Measurements from ENCODE around the gene MYZAP.

DNA sequence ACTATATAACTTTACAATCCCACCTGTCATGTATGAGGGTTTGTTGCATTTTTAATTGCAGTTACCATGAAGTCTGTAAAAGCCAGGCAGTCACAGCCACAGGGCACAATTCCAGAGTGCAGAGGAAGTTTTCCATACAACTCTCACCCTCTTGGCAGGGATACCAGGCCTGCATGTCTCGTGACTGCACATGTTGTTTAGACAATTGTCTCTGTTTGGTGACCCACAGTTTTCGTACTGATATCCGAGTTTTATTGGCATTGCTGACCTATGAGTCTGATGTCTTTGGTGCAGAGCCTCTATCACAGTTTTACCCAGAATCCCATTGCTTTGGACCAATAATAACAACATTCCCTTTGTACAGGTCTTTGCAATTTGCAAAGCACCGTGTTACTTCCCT lies 24.9 kb upstream of the MYZAP start:
- TF ChIP-seq EZH2 (IDR thresholded peaks at IDR 0.05; ENCODE audit: low read length, unreplicated experiment) (no peak), EZH2phosphoT487 (IDR thresholded peaks at IDR 0.05; ENCODE audit: borderline replicate concordance, low read length) (no peak)
- TF ChIP-seq, protein P1, sequence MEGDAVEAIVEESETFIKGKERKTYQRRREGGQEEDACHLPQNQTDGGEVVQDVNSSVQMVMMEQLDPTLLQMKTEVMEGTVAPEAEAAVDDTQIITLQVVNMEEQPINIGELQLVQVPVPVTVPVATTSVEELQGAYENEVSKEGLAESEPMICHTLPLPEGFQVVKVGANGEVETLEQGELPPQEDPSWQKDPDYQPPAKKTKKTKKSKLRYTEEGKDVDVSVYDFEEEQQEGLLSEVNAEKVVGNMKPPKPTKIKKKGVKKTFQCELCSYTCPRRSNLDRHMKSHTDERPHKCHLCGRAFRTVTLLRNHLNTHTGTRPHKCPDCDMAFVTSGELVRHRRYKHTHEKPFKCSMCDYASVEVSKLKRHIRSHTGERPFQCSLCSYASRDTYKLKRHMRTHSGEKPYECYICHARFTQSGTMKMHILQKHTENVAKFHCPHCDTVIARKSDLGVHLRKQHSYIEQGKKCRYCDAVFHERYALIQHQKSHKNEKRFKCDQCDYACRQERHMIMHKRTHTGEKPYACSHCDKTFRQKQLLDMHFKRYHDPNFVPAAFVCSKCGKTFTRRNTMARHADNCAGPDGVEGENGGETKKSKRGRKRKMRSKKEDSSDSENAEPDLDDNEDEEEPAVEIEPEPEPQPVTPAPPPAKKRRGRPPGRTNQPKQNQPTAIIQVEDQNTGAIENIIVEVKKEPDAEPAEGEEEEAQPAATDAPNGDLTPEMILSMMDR (conservative IDR thresholded peaks at IDR 0.05; ENCODE audit: low read depth, low read length) = no peak

All from PC-3 (cell line).